NCI-H82 treated with DMSO at 0.1 percent for 48 hours (cell line): ENCODE measurements around the gene CYP11A1.

Source experiments
- DNase-seq: peaks from one replicate; lab custom pipeline; 2025; ENCODE audit not compliant: unreplicated experiment; lab: John Stamatoyannopoulos, UW

CYP11A1 gene

DNA sequence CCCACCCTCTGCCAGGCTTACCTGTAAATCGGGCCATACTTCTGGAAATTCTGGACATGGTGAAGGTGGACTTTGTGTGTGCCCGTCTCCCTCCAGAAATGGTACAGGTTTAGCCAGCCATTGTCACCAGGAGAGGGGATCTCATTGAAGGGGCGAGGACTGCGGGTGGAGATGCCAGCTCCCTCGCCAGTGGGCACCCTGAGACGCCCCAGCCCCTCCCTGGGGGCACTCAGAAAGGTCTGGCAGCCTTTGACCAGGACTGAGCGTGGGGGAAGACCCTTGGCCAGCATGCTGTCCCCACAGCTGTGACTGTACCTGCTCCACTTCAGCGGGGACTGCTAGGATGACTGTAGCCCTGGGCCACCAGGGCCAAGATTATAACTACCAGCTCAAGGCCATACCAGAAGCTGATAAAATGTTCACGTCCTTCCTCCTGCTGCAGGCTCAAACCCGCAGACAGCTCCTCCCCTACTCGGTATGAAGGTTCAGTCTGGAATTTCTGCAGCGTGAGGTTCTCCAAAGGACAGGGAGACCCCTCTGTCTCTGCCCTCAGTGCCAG, at the start of gene CYP11A1:
Gene CYP11A1 (minus strand): TSS at position 351 of the 559 bp plus-strand sequence. CDS start 61 bp downstream, at position 290.
- no peak for DNase-seq

DNA sequence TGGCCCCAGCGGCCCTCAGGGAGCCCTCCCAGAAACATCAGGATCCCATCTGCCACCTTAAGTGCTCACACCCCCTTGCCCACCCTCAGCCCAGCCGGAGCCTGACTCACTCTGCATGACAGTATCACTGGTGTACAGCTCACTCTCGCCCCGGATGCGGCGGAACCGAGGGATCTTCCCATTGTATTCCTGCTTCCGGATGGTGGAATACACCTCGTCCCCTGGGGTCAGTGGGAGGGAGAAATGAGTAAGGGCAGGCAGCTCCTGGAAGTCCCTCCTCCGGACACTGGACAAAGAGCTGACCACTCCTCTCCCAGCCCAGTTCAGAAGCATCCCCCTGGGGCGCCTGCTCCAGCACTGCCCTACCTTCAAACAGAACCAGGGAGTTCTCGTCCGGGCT, 49.8 kb upstream of the CYP11A1 start:
- no peak for DNase-seq

DNA sequence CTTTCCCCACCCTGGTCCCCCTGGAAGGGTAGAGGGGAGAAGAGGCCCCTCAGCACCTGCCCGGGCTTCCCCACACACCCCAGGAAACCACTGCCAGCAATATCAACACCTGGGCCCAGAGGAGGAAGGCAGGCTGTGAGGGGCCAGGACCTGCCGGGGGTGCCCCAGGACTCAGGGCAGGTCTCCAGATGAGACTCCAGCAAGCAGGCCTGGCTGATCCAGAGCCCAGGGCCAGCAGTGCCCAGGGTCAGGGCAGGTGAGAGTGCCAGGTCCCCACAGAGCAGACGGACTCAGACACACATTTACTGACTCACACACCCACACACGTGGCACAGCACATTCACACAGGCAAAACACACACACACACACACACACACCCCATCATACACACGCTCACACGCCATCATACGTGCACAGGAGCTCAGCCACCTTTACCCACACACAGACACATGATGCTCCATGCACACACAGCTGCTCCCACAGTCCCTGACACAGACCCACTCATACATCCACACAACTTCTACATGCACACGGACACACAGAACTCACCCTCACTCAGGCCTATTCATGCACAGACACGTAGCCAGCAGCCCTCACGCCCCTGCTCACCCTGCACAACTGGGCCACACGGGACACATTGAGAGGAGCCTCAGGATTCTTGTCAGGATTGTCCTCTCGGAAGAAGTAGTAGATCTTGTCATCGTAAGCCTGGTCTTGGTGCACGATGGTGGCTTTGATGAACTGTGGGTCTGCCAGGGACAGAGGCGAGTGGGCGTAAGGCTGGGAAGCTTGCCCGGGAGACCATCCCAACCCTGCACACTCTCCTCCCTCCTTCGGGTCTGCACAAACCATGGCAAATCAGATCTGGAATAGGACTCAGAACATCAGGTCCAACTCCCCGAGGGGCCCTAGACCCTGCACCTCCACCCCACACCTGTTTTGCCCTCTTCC, 48.8 kb upstream of the CYP11A1 start:
- DNase-seq = no peak

DNA sequence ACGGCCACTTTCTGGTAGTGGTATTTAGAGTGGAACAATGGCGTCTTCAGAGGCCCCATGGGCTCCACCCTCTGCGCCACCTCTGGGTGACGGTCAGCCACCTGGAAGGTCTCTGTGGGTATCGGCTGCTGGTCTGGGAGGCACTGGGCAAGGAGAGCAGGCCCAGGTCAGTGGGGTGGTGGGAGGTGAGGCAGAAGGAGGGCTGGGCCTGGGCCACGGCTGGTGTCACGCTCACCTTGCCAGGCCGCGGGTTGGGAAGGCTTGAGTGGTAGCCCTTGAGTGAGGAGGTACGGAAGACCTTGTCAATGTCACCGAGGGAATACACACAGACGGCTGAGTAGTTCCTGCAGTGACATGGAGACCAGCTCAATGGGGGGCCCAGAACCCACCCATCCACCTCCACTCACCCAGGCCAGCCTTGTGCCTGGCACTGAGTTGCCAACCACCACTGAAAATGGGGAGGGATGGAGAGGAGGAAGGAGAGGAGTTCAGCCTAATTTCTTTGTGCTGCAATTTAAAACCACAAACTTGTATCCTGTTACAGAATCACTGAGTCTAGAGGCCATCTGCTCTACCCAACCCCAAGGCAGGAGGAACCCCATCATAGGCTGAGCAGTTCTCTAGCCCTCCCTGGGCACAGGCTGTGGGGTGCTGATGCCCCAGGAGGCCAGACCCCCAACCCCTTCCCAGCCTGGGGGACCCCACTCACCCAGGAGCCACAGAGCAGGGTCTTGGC, 47.3 kb upstream of the CYP11A1 start:
- DNase-seq = no peak

DNA sequence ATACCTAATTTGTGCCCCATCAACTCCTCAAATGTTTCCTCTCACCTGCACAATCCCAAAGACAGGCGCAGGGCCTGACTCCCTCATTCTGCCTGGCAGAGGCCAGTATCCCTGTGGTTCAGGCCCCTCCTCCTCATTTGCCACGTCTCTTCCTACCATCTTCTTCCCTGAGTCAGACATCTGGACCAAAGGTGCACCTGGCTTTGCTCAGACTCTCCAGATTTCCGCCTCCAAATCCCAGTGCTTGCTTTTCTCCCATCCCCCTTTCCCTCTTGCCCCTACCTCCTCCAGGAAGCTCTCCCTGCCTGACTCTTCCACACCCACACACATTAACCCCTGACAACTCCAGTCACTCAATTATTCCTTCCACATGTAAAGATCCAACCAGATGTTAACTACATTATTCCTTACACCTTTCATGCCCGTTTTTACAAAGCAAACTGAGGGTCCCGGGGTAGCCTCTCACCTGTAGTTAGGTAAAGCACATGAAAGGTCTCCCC, 46.7 kb upstream of the CYP11A1 start:
- no peak for DNase-seq

DNA sequence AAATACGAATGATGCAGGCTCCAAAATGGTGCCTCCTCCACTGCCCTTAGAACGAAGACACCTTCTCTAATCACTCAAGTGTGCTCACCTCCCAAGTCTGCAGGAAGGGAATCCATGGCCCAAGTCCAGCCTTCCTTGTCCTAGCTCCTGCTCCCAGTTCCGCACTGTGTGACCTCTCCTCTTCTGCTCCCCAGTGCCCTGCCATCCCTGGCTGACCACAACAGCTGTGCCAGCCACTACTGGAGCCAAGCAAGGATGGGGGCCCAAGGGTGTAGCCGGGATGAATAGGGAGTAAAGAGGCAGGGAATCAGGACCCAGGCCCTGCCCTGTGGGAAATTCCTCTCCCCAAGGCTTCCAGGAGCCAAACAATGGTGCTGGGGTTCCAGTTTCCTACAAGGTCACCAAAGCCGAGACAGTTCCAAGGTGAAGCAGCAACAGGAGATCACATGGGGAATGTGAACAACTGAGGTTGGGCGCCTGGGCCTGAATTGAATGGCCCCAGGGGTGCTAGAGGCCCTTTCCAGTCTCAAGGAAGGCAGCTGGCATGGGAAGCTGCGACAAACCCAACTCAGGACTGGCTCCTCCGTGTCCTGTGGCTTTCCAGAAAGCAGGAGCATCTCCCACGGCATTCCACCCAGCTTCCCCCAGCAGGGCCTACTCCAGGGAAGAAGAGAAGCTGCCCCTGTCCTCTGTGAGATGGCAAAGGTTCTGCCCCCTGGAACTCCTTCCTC, 46.1 kb upstream of the CYP11A1 start:
- no peak for DNase-seq

DNA sequence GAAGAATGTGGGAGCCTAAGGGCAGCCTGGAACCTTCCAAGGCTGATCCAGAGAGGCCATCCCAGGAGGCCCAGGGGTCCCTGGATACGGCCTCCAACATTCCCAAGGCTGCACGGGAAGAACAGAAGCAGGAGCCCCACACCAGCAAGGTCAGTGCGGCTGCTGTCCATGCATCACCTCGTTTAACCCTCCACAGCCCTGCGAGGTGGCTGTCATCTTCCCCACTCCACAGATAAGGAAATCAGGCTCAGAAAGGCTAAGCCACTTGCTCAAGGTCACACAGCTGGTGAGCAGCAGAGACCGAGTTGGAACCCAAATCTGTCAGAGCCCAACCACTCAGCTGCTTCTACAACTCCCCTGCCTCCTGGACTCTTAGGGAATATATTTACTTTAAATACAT, 44.7 kb upstream of the CYP11A1 start:
- no peak for DNase-seq

DNA sequence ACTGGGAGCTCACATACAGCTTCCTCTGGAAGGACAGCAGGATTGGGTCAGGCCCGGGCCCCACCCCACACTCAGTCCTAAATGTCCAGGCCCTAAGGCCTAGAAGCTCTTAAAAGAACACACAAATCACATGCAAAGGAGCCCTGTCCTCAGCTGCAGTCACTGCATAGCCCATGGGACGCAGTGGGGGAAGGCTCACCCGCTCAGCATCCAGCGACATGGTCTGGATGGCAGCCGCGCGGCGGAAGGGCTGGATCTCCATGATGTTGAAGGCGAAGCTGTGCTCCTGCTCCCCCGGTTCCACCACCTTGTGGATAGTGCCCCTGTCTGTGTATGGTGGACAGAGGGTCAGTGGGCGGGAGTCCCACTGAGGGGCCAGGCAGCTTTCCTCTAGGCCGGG, 44.2 kb upstream of the CYP11A1 start:
- DNase-seq = no peak

DNA sequence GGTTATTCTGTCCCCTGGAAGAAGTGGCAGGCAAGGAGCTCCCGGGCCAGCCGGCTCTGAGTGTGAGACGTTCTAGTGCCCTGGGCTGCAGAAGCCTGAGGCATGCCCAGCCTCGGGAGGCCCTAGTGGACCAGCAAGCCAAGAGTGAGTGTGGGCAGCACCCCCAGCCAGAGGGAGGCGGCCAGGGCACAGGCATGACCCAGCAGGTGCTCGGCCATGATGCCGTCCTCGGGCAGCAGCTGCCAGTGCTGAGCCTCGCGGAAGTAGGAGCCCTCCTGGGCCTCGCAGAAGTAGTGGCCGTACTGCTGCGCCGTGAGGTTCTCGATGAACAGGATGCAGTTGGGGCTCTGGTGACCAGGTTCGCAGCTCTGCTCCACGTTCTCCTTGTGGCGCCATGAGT, 43.1 kb upstream of the CYP11A1 start:
- DNase-seq = no peak

DNA sequence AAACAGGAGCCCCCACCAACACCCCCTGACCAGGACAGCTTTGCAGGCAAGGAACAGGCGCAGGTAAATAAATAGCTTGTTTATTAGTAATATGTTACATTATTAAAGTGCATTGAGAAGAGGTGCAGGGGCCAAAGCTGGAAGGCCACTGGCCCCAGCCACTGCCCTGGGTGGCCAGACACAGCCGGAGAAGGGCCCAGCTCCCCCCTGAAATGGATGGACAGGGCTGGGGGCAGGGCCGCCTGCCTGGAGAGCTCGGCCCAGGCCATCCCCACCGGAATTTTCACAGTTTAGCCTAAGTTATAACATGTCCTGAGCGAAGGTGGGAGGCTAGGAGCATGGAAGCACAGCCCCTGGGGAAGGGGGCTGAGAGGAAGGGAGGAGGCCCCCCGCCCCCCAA, 41.8 kb upstream of the CYP11A1 start:
- DNase-seq = no peak

DNA sequence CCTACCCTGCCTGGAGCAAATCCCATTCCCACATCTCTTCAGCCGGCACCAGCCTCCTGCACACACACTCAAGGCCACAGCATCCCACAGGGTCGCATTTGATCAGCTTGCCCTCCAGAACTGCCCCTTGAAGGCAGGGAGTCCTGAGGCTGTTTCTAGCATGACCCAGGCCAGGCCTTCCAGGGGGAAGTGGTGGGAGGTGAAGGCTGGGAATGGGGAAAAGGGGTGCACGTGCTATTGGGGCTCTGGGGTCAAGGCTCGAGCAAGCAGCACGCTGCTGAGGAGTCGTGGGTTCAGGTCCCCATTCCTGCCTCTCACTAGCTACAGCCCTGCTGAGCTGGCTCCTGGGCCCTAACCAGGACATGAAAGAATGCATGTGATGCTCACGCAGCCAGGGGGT, 41.4 kb upstream of the CYP11A1 start:
- DNase-seq = no peak

DNA sequence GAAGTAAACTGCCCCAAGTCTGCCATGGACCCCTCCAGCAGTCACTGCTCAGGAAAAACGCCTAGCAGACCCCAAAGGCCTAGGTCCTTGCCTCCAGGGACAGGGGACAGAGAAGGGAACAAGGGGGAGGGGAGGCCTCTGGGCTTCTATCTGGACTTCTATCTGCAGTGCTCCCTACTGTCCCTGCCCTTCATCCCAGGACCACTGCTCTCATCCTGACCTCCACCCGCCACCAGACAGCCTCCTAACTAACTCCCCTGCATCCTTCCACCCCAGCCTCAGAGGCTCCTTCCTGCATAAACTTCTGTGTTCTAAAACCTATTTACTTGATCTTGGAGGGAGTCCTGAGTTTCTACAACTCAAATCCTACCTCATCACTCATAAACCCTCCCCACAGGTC, 40.9 kb upstream of the CYP11A1 start:
- no peak for DNase-seq

DNA sequence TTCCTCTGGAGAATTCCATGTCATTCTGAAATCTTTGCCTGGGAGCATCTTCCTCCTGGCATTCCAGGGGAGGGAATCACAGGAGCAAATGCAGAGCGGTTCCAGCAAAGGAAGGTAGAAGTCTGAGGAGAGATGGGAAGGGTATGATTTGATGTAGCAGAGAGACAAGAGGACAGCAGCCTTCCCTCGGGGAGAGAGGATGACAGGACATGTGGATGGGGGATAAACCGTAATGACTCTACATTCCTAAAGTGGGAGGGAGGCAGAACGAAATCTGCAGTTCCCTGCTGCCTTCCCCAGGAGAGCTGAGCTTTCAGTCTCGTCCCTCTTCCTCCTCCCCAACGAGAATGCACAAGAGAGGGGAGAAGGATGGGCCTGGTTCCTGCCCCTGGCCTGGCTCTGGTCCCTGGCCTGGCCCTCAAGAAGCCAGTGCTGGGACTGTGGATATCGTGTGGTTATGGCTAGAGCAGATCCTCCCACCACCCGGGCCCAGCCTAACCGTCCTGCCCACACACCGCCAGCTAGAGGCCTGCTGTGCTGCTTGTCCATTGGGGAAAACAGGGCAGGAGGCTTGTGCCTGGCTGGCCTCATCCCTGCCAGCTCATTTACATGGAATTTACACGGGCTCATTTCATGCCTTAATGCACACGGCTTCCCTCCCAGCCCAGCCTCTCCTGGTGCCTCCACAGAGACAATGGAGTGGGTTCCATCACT, 39.7 kb upstream of the CYP11A1 start:
- no peak for DNase-seq

DNA sequence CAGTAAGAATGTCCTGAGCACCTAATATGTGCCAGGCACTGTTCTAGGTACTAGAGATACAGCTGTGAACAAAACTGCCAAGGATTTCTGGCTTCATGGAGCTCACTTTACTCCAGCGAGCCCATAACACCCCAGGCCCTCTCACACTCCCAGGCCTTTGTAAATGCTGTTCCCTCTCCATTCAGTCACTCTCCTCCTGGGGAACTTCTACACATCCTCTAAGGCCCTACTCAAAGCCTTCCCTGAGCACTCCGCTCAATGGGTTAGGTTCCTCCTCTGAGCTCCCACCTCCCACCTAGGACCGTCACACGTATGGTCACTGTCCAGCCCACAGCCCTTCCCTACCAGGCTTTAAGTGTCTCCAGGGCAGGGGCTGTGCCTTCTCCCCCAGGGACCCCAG, 39.1 kb upstream of the CYP11A1 start:
- no peak for DNase-seq

DNA sequence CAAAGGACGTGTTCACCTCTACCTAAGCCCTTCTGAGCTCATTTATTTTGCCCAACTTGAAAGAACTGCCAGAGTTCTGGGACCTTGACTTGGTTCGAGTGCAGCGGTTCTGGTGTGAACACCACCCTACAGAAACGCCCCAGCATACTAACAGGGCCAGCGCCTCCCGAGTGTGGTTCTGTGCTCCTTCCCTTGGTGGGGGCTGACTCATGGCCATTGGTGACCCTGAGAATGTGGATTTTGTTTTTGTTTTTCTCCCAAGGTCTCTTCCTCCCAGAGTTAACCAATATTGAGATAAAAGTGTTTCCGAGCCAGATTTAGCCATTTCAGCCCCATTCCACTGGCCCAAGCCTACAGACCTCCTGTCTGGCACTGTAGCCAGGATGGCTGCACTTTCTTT, 38.4 kb upstream of the CYP11A1 start:
- DNase-seq = no peak

DNA sequence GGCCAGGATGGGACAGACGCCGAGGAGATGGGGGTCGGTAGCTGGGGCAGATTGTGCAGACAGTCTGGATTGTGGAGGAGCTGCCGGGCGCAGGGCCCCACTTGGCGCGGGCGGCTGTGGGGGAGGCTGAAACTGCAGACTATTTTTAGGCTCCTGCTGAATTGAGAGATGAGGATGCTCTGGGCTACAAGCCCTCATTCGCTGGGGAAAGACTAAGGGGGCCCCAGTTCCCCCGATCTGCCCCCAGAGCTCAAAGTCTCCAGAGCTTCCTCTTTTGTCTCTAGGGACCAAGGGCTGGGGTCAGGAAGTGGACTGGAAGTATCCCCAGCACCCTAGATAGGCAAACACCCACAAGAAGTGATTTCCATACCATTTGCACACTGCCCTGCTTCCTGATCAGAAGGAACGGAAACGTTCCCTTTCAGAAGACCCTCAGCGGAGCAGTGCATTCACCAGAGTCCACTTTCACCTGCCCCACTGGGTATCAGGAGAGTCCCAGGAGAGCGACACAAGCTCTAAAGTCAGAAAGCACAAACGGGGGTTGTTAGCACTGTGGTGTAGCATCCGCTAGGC, 36.6 kb upstream of the CYP11A1 start:
- no peak for DNase-seq

DNA sequence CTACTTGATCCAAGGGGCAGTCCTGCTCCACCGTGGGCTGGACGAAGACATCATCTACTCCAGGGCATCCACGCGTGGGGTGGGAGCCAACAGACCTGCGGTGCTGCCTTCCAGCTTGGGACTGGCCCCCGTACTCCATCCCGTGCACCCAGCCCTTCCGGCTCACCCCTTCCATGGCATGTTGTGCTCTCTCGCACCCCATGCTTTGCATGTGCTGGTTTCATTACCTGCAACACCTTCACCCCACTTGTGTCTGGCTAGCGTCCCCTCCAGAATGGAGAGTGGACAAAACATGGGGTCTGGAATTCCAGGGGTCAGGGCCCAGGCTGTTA, 36.1 kb upstream of the CYP11A1 start:
- DNase-seq = no peak

DNA sequence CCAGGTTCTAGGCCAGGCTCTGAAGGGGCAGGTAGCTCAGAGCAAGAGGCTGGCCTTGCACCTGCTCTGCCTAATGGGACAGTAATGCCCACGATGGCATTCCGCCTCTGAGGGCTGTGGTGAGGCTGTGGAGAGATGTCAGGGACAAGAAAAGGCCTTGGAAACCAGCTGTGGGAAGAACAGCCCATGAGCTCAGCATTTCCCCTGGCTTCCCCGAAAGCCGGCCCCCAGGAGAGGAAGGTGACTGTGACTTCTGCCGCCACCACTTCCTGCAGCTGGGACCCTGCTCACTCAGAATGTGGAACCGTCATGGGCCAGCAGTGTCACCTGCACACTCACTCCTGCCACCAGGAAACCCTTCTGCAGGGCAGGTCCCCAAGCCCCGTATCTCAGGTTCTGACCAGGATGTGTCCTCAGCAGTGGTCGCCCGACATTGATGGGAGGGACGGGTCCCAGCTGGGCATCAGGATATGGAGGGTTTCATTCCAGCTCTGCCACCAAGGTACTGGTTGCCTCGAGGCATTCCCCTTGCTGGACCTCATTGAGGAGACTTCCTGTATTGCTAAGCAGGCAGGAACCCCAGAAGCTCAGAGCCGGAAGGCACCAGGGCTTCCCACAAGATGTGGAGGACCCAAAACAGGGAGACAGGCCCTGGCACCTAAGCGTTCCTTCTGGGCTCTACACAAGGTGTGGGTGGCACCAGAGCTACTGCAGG, 35.6 kb upstream of the CYP11A1 start:
- DNase-seq = no peak

DNA sequence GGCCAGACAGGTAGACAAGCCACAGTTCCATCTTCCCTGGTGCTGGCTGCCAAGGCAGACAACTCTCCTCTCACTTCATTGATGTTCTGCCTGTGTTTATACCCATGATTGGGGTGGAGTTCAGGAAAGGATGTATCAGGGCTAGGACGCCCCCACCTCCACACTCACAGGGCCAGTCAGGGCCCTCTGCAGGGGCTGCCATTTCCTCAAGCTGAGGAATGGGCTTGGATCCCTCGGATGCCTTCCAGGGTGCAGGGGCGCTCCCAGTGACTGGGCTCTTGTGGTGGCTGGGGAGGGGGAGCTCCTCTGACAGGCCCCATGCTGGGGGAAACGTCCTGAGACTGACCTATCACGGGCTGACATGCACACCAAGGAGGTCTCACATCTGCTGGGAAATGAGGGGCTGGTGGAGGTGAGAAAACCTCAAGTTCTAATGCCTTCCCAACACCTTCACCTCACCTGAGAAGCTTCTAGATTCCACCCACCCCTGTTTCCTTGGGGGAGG, 34.9 kb upstream of the CYP11A1 start:
- DNase-seq = no peak
